Keratinocyte (primary cell): ENCODE data around the gene SCNN1B.

Source experiments
- EZH2 ChIP-seq: IDR thresholded peaks from one replicate; pipeline ENCODE4 v1.6.1; 2012; ENCODE audit warnings: inconsistent platforms, mild to moderate bottlenecking, low read length, moderate library complexity
- TF ChIP-seq, protein P1 (sequence below), 3 experiments: IDR thresholded peaks in 1 of 3; conservative IDR thresholded peaks in 1 of 3; optimal IDR thresholded peaks in 1 of 3; 2 replicates in 2 of 3; 3 replicates in 1 of 3; pipeline versions ENCODE3 to v1.5.1; 2011; ENCODE audit warnings: low read length in 3 of 3, mild to moderate bottlenecking in 3 of 3, moderate library complexity in 2 of 3, control low read depth in 1 of 3, inconsistent platforms in 1 of 3; ENCODE audit not compliant: insufficient read depth in 2 of 3; ENCODE audit errors: extremely low read depth in 1 of 3

GRCh38 chr16:23367564-23367963 lies 65.5 kb downstream of the SCNN1B start:
- TF ChIP-seq, protein P1, sequence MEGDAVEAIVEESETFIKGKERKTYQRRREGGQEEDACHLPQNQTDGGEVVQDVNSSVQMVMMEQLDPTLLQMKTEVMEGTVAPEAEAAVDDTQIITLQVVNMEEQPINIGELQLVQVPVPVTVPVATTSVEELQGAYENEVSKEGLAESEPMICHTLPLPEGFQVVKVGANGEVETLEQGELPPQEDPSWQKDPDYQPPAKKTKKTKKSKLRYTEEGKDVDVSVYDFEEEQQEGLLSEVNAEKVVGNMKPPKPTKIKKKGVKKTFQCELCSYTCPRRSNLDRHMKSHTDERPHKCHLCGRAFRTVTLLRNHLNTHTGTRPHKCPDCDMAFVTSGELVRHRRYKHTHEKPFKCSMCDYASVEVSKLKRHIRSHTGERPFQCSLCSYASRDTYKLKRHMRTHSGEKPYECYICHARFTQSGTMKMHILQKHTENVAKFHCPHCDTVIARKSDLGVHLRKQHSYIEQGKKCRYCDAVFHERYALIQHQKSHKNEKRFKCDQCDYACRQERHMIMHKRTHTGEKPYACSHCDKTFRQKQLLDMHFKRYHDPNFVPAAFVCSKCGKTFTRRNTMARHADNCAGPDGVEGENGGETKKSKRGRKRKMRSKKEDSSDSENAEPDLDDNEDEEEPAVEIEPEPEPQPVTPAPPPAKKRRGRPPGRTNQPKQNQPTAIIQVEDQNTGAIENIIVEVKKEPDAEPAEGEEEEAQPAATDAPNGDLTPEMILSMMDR (optimal IDR thresholded peaks at IDR 0.05 in 1 of 3, IDR thresholded peaks at IDR 0.05 in 1 of 3, conservative IDR thresholded peaks at IDR 0.05 in 1 of 3; ENCODE audit: extremely low read depth in 1 of 3, insufficient read depth in 2 of 3, low read length in 3 of 3): no peak
- no peak for TF ChIP-seq EZH2
